ENCODE results near the gene DNAAF2. TPM values are rescaled to one million over a fixed set of nuclear protein-coding genes. Genes with fewer than 3 reads are reported as not detected.

Gene DNAAF2
- total RNA-seq, 1 donor from 2014 or later: 6.6 TPM

- intact Hi-C loops (cut with micrococcal nuclease): loop anchor here (1.0 to 5.0 kb wide), 10 partner anchors 7 to 726 kb away; partner anchors contain the start of genes DMAC2L, L2HGDH, LRR1 and MGAT2
Observed at GRCh38 chr14:49586673-49587460, 48.2 kb downstream of the DNAAF2 start.

GRCh38 chr14:49585803-49586672 is 49.0 kb downstream of the DNAAF2 start, which contains the start of gene RPS29:
RPS29 (minus strand) TSS chr14:49586380; CDS start chr14:49586346, 34 bp downstream.
- intact Hi-C loops (cut with micrococcal nuclease): loop anchor here (1.0 to 5.0 kb wide), 10 partner anchors 8 to 727 kb away; partner anchors contain the start of genes DMAC2L, L2HGDH, LRR1 and MGAT2

- intact Hi-C loops (cut with micrococcal nuclease): loop anchor here (5.0 kb wide), 1 partner anchor 123 kb away; no protein-coding TSS in a partner anchor
Observed at GRCh38 chr14:49584981-49585640, 49.9 kb downstream of the DNAAF2 start.

GRCh38 chr14:49584058-49584457 is 51.0 kb downstream of the DNAAF2 start:
- intact Hi-C loops (cut with micrococcal nuclease): no loop called here

DNA sequence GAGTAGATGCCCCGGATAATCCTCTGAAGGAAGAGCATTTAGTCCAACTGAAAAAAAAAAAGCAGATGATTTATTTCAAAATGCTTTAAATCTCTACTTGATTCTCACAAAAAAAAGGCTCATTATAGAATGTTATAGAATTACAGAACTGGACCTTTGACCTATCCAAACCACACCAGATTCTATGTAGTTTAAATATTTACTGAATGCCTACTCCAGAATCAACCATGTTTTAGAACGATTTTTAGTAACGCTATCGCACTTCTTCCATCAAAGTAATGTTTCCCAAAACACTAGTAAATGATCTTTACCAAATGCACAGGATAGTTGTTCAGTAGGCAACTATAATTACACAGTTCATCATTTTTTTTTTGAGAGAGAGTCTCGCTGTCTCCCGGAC is 51.4 kb downstream of the DNAAF2 start:
- intact Hi-C loops (cut with micrococcal nuclease): no loop called here

GRCh38 chr14:49582113-49582977 is 52.7 kb downstream of the DNAAF2 start:
- intact Hi-C loops (cut with micrococcal nuclease): no loop called here

- intact Hi-C loops (cut with micrococcal nuclease): no loop called here
Observed at GRCh38 chr14:49581209-49582112, 53.6 kb downstream of the DNAAF2 start.

DNA sequence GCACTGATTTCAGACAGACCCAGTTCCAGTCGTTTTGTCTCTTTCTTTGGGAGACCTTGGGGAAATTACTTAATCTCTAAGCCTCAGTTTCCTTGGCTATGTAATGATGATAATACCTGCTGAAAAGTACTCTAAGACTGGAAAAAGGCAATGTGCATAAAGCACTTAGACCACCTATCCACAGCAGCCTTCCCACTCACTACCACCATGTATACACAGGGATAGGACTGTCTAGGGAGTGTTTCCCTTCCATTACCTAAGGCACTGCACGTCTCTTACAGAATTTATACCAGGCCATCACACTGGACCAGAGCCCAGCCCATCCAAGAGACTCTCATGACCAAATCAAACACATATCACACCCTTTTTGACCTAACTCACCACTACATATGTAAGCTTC is 55.2 kb downstream of the DNAAF2 start:
- intact Hi-C loops (cut with micrococcal nuclease): no loop called here

GRCh38 chr14:49578141-49578540 is 56.9 kb downstream of the DNAAF2 start:
- intact Hi-C loops (cut with micrococcal nuclease): no loop called here

Other genes with a start within 250 kb of the DNAAF2 start
- 2,033 and 2,075 TPM in 2 replicates for gene RPS29, start 48.9 kb downstream of the DNAAF2 start, total RNA-seq
- gene LRR1, start 36.3 kb downstream of the DNAAF2 start, total RNA-seq: 48.4 and 48.7 TPM in 2 replicates
- gene RPL36AL, start 14.6 kb downstream of the DNAAF2 start, total RNA-seq: 222 and 225 TPM in 2 replicates
- 69.2 and 70.0 TPM in 2 replicates for gene MGAT2, start 14.4 kb downstream of the DNAAF2 start, total RNA-seq
- 32.7 and 33.9 TPM in 2 replicates for gene POLE2, start 53.0 kb upstream of the DNAAF2 start, total RNA-seq
- 1.1 and 1.5 TPM in 2 replicates for gene KLHDC1, start 57.9 kb upstream of the DNAAF2 start, total RNA-seq
- gene KLHDC2, start 132.9 kb upstream of the DNAAF2 start, total RNA-seq: 29.6 and 30.6 TPM in 2 replicates
- 72.7 and 73.5 TPM in 2 replicates for gene NEMF, start 217.5 kb upstream of the DNAAF2 start, total RNA-seq

Measured in T-helper 2 cell treated with Interferon-gamma antibody and Interleukin-4, amounts not matched to agents 100 ng/mL and 5 ng/mL, for 36 hours (primary cell).